Measurements from ENCODE around the gene TIGD6.
"Not testable (repeated sequence)": the region's sequence is repeated elsewhere in the genome, so short reads cannot be mapped to it uniquely, and the experiment has no call there.

The TIGD6 gene

DNA sequence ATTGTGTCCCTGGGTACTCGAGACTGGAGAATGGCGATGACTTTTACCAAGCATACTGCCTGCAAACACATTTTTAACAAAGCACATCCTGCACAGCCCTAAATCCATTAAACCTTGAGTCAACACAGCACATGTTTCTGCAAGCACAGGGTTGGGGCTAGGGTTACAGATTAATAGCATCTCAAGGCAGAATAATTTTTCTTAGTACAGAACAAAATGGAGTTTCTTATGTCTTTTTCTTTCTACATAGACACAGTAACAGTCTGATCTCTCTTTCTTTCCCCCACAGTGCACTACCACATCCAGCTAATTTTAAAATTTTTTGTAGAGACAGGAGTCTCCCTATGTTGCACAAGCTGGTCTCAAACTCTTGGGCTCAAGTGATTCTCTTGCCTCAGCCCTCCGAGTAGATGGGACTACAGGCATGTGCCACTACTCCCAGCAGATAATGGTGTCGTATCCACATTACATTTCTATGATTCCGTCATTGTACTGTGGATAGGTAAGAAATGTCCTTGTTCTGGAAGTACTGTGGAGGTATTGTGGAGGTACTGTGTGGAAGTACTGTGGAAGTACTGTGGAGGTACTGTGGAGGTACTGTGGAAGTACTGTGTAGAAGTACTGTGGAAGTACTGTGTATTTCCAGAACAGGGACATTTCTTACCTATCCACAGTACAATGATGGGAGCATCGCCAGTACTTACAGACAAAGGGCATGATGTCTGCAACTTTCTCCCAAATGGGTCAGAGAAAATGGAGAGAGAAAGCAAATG is 57.1 kb downstream of the TIGD6 start:
- DNase-seq (ENCODE audit: low read depth in 1 of 2, low spot score in 1 of 2): not testable (repeated sequence)
